GM12801 (cell line): ENCODE measurements around the gene MLYCD.

Experiments
- CTCF ChIP-seq: IDR thresholded peaks from one replicate; pipeline ENCODE4 v1.5.1; 2011; ENCODE audit warnings: control low read depth; ENCODE audit not compliant: insufficient read length; ENCODE audit errors: extremely low read depth

Gene MLYCD

GRCh38 chr16:83856792-83857191 lies 42.1 kb upstream of the MLYCD start:
- no peak for TF ChIP-seq CTCF

- no peak for TF ChIP-seq CTCF
Observed at GRCh38 chr16:83859265-83859664, 39.6 kb upstream of the MLYCD start.

GRCh38 chr16:83862661-83863060 lies 36.3 kb upstream of the MLYCD start:
- TF ChIP-seq CTCF = no peak

- no peak for TF ChIP-seq CTCF
Observed at GRCh38 chr16:83863682-83864081, 35.2 kb upstream of the MLYCD start.

- no peak for TF ChIP-seq CTCF
Observed at GRCh38 chr16:83870830-83871229, 28.1 kb upstream of the MLYCD start.

- no peak for TF ChIP-seq CTCF
Observed at GRCh38 chr16:83878838-83879237, 20.1 kb upstream of the MLYCD start.

GRCh38 chr16:83882163-83882885 lies 16.6 kb upstream of the MLYCD start:
- no peak for TF ChIP-seq CTCF
